Loucy (cell line): ENCODE data around the gene APIP.

Experiments used
- H2AFZ ChIP-seq: fragments of 200-600 bp; sonication (generic); 2 replicates; pipeline ENCODE4 v1.6.0; 2016; ENCODE audit warnings: antibody characterized with exemption, mild to moderate bottlenecking, low read length, moderate library complexity
- H3F3A ChIP-seq: fragments of 200-600 bp; 2 replicates; pipeline ENCODE4 v1.6.0; 2016; ENCODE audit warnings: antibody characterized with exemption, low read depth, mild to moderate bottlenecking
- H3K27me3 ChIP-seq: fragments of 200-600 bp; sonication (generic); 2 replicates; pipeline ENCODE4 v1.6.1; 2014; ENCODE audit warnings: low read length, mild to moderate bottlenecking; ENCODE audit not compliant: insufficient read depth, poor library complexity, severe bottlenecking
- H3K36me3 ChIP-seq: fragments of 200-600 bp; sonication (generic); 2 replicates; pipeline ENCODE4 v1.6.1; 2016; ENCODE audit warnings: low read length; ENCODE audit not compliant: insufficient read depth
- H3K4me1 ChIP-seq: fragments of 200-600 bp; sonication (generic); 2 replicates; pipeline ENCODE4 v1.5.1; 2014; ENCODE audit warnings: low read length, mild to moderate bottlenecking; ENCODE audit not compliant: insufficient read depth, poor library complexity, severe bottlenecking
- H3K4me2 ChIP-seq: fragments of 200-600 bp; sonication (generic); 2 replicates; pipeline ENCODE4 v1.6.0; 2014; ENCODE audit warnings: antibody characterized with exemption, low read length, low read depth, mild to moderate bottlenecking; ENCODE audit not compliant: poor library complexity, severe bottlenecking
- H3K4me3 ChIP-seq: fragments of 200-600 bp; sonication (generic); 2 replicates; pipeline ENCODE4 v1.5.1; 2014; ENCODE audit warnings: low read length, mild to moderate bottlenecking, mixed read lengths; ENCODE audit not compliant: poor library complexity, severe bottlenecking
- H3K79me2 ChIP-seq: fragments of 200-600 bp; sonication (generic); 2 replicates; pipeline ENCODE4 v1.6.1; 2014; ENCODE audit warnings: low read length; ENCODE audit not compliant: insufficient read depth
- H3K9ac ChIP-seq: fragments of 200-600 bp; sonication (generic); 2 replicates; pipeline ENCODE4 v1.6.0; 2014; ENCODE audit warnings: mild to moderate bottlenecking, low read depth, low read length, moderate library complexity; ENCODE audit not compliant: poor library complexity, severe bottlenecking
- H3K9me2 ChIP-seq: fragments of 200-600 bp; sonication (generic); replicated peaks from 2 replicates; pipeline ENCODE4 v1.6.1; 2016; ENCODE audit warnings: low read depth, low read length, mixed read lengths
- H3K9me3 ChIP-seq: fragments of 200-600 bp; sonication (generic); 2 replicates; pipeline ENCODE4 v1.6.1; 2014; ENCODE audit warnings: mild to moderate bottlenecking, antibody characterized with exemption, low read length, low read depth; ENCODE audit not compliant: insufficient read depth
- H4K20me1 ChIP-seq: fragments of 200-600 bp; sonication (generic); 2 replicates; pipeline ENCODE4 v1.6.0; 2014; ENCODE audit warnings: antibody characterized with exemption, low read length, mild to moderate bottlenecking; ENCODE audit not compliant: insufficient read depth, poor library complexity, severe bottlenecking
- EZH2phosphoT487 ChIP-seq: fragments of 200-600 bp; IDR thresholded peaks from 2 replicates; pipeline ENCODE4 v1.6.1; 2018; ENCODE audit warnings: antibody characterized with exemption, mild to moderate bottlenecking, moderate library complexity, borderline replicate concordance
- TF ChIP-seq, protein P1 (sequence below): fragments of 200-600 bp; sonication (generic); conservative IDR thresholded peaks from 2 replicates; pipeline ENCODE4 v1.5.1; 2014; ENCODE audit warnings: mild to moderate bottlenecking, antibody characterized with exemption, low read length

The APIP gene

DNA sequence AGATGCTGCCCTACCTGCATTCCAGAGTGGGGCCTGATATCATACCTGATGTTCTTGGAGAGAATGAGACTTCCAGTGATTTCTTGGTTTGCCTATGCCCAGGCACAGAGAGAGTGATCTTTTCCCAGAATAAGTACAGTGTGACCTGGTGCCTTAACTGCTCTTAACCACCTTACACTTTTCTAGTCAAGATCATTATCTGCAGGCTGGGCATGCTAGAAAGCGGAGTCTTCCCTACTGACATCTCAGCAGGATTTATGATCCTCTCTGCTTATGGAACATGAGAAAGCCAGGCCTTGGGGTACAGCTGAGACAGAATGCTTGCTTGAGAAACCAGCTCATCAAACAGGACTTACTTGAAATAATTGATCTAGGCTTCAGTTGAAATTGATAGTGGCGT is 53.1 kb downstream of the APIP start:
- Histone ChIP-seq H3K9me3 (no peaks in the 10 kb centered on the region), H2AFZ (no peak overlapping the region), H4K20me1 (no peaks in the 10 kb centered on the region), H3K27me3 (no peaks in the 10 kb centered on the region), H3K36me3 (no peaks in the 10 kb centered on the region), H3K9me2 (no peaks in the 10 kb centered on the region), H3K4me1 (no peaks in the 10 kb centered on the region), H3F3A (no peaks in the 10 kb centered on the region), H3K9ac (no peak overlapping the region), H3K4me3 (no peak overlapping the region), H3K4me2 (no peak overlapping the region), H3K79me2 (no peaks in the 10 kb centered on the region)
- TF ChIP-seq, protein P1, sequence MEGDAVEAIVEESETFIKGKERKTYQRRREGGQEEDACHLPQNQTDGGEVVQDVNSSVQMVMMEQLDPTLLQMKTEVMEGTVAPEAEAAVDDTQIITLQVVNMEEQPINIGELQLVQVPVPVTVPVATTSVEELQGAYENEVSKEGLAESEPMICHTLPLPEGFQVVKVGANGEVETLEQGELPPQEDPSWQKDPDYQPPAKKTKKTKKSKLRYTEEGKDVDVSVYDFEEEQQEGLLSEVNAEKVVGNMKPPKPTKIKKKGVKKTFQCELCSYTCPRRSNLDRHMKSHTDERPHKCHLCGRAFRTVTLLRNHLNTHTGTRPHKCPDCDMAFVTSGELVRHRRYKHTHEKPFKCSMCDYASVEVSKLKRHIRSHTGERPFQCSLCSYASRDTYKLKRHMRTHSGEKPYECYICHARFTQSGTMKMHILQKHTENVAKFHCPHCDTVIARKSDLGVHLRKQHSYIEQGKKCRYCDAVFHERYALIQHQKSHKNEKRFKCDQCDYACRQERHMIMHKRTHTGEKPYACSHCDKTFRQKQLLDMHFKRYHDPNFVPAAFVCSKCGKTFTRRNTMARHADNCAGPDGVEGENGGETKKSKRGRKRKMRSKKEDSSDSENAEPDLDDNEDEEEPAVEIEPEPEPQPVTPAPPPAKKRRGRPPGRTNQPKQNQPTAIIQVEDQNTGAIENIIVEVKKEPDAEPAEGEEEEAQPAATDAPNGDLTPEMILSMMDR = no peak
- TF ChIP-seq EZH2phosphoT487 = no peak

DNA sequence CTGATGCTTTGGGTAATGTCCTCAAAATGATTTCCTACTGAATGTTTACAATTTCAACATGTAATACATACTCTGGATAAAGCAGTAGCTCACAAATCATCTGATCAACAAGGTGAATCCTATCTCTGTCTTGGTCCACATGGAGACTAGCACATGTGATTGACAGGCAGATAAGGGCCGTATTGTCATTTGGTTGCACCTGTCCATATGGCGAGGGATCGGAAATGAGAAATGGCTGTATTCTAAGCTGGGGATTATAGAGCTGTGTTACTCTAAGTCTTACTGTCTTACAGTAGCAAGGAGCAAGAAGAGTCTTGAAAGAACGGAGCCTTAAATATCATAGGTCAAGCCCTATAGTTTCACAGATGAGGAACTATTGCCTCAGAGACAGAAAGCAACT is 55.7 kb downstream of the APIP start:
- Histone ChIP-seq H3K27me3 (no peaks in the 10 kb centered on the region), H3F3A (no peaks in the 10 kb centered on the region), H3K9me2 (no peaks in the 10 kb centered on the region), H3K9ac (no peak overlapping the region), H3K36me3 (no peaks in the 10 kb centered on the region), H3K9me3 (no peaks in the 10 kb centered on the region), H3K79me2 (no peaks in the 10 kb centered on the region), H2AFZ (no peak overlapping the region), H3K4me2 (no peak overlapping the region), H3K4me3 (no peak overlapping the region), H3K4me1 (no peaks in the 10 kb centered on the region), H4K20me1 (no peaks in the 10 kb centered on the region)
- TF ChIP-seq, protein P1 = no peak
- no peak for TF ChIP-seq EZH2phosphoT487

DNA sequence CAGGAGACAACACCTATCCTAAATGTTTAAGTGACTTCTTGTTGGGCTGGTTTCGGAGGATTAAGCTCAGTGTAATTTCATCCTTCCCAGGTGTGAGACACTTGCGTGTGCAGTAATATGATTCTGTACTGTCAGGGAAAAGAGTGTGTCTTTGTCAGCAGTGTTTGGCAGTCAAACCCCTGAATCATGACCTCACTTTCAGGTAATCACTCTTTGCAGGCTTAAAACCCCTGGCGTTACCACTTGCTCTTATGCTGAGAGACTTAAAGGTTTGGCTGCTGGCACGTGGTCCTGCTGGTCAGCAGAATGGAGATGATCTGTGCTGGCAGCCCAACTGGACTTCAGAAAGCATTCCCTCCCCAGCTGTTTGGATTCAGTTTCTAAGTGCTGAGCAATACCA is 56.1 kb downstream of the APIP start:
- H3K9me2 ChIP-seq = no peaks in the 10 kb centered on the region
- no peaks in the 10 kb centered on the region for H3K79me2 ChIP-seq
- no peaks in the 10 kb centered on the region for H3K4me1 ChIP-seq
- H3K4me3 ChIP-seq = no peak overlapping the region
- H3K27me3 ChIP-seq = no peaks in the 10 kb centered on the region
- no peaks in the 10 kb centered on the region for H3K9me3 ChIP-seq
- TF ChIP-seq EZH2phosphoT487 = no peak
- no peak overlapping the region for H3K9ac ChIP-seq
- no peaks in the 10 kb centered on the region for H3F3A ChIP-seq
- no peaks in the 10 kb centered on the region for H4K20me1 ChIP-seq
- H2AFZ ChIP-seq = no peak overlapping the region
- H3K4me2 ChIP-seq = no peak overlapping the region
- no peaks in the 10 kb centered on the region for H3K36me3 ChIP-seq

DNA sequence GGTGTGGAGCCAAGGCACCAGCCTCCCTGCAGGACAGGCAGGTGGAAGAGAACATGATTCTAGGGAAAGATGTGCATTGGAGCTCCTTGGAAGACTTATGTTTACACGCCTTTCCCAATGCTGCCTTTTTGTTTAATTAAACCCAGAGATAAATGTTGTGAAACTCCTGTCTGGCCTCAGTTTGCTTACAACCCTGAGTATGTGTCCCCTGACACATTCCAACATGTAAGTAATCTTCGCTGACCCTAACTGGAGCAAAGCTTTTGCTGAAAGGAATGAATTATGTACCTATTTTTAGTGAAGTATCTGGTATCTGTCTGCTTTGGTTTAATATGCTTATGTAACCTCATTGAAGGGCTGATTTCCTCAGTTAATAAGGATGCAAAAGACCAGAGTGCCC is 56.7 kb downstream of the APIP start:
- no peaks in the 10 kb centered on the region for H3K79me2 ChIP-seq
- H3K4me1 ChIP-seq = no peaks in the 10 kb centered on the region
- H3F3A ChIP-seq = no peaks in the 10 kb centered on the region
- H3K4me2 ChIP-seq = no peak overlapping the region
- H3K4me3 ChIP-seq = no peak overlapping the region
- TF ChIP-seq, protein P1 = no peak
- no peak for TF ChIP-seq EZH2phosphoT487
- no peak overlapping the region for H3K9ac ChIP-seq
- no peaks in the 10 kb centered on the region for H3K9me2 ChIP-seq
- no peaks in the 10 kb centered on the region for H4K20me1 ChIP-seq
- no peak overlapping the region for H2AFZ ChIP-seq
- no peaks in the 10 kb centered on the region for H3K27me3 ChIP-seq
- no peaks in the 10 kb centered on the region for H3K36me3 ChIP-seq
- H3K9me3 ChIP-seq = no peaks in the 10 kb centered on the region
